CD4-positive, alpha-beta T cell treated with Interferon alpha-2 for 1 hour (primary cell): Measurements from ENCODE around the gene ITIH1.

Source experiments
- DNase-seq, 2 donors: peaks; one replicate each; pipeline ENCODE4 v3.0.0-alpha.2; 2020 to 2022

The ITIH1 gene

DNA sequence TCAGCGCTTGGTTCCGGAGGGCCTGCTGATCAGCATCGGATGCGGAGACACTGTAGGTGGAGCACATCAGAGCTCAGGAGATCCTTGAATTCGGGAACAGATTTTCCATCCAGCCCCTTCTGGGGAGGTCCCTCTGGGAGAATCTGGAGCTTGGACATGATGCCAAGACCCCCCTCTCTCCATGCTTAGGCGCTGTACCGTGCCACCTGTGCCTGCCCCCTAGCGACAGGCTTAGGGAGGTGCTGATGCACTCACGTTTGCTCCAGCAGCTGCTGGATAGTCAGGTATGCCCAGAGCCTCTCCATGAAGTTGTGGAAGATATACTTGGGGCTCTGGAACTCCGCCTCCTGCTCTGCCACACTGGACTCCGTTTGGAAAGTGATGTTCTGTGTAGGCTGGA is 43.3 kb downstream of the ITIH1 start:
- DNase-seq: peak in 1 of 2 donors; percentile 7

GRCh38 chr3:52822363-52822762 is 45.0 kb downstream of the ITIH1 start:
- no peak for DNase-seq

GRCh38 chr3:52824037-52824436 is 46.6 kb downstream of the ITIH1 start:
- no peak for DNase-seq

GRCh38 chr3:52827441-52827840 is 50.0 kb downstream of the ITIH1 start:
- no peak for DNase-seq

DNA sequence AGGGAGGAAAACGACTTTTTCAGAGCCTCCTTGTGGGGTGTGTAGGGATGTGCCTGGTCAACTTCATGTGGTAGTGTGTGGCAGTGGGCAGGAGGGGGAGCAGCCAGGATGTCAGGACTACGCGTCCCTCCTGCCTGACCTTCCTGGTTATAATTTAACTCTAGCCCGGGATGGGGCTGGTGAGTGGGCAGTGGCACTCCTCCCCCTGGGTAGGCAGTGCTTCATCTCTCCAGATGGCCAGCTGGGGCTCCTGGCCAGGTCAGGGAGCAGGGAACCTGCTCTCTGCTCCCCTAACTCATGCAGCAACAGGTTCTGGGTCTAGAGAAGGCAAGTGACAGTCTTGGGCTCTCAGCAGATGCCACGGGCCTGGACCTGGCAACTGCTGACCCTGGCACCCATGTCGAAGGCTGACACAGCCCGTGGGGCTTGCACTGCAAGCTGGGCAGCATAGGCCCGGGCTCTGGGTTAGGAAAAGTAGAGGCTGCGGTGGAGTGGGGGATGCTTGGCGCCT is 50.5 kb downstream of the ITIH1 start:
- no peak for DNase-seq

DNA sequence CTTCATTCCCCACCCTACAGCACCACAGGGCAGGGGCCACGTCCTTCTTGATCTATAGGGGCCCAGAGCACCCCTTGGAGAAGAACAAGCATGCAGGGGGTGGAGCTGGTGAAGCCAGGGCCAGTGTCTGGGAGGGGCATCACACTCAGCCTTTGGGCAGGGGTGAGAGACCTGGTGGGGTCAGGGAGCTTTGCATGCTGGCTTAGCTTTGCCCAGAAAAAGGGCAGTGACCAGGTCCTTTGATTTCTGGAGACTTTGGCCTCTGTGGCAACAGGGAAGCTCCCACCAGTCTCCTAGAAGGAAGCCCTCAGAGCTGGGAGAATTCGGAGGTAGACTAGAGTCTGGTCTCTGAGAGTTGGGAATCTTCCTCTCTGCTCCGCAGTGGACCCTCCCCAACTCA is 52.1 kb downstream of the ITIH1 start:
- no peak for DNase-seq

DNA sequence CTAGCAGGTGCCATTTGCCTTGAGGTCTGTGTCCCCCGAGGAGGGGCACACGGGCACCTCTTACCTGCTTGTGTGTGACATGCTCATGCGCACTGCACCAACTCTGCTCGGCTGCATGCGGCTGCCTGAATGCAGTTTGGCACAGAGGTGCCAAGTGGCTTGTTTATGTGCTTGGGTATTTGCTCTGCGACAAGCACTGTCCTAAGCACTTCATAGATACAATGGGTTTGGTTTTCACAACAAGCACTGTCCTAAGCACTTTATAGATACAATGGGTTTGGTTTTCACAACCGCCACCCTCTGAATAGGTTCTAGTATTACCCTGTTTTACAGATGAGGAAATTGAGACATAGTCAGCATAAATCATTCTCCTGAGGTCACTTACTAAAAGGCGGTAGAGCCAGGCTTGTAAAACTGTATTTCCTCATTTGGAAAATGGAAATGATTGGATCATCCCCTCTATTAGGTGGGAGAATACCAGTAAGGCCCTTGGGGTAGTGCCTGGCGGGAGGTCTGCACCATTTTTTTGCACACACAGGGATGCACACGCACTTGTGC is 52.6 kb downstream of the ITIH1 start:
- DNase-seq: no peak

- no peak for DNase-seq
Measured at GRCh38 chr3:52830535-52831258, 53.3 kb downstream of the ITIH1 start, which contains the start of gene ITIH4. Gene ITIH4, minus strand, starts transcription at chr3:52830672. Its CDS starts 30 bp downstream, at chr3:52830642.

- no peak for DNase-seq
Measured at GRCh38 chr3:52831500-52832301, 54.3 kb downstream of the ITIH1 start.

DNA sequence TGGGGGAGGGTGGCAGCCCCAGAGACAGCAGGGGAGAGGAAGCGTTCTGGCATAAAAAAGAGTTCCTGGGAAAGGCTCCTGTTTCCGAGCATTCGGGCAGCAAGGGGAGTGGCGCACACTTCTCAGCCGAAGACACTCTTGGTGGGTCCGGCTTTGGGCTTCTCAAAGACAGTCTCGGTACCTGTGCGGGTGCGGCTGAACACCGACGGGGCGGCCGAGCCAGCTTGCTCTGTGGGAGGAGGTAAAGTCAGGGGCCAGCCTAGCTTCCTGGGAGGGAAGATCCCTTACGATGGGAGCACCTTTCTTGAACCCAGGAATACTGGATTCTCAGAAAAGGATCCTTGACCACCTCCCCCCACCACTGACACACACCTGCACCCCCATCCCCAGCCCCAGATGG is 55.8 kb downstream of the ITIH1 start:
- no peak for DNase-seq

DNA sequence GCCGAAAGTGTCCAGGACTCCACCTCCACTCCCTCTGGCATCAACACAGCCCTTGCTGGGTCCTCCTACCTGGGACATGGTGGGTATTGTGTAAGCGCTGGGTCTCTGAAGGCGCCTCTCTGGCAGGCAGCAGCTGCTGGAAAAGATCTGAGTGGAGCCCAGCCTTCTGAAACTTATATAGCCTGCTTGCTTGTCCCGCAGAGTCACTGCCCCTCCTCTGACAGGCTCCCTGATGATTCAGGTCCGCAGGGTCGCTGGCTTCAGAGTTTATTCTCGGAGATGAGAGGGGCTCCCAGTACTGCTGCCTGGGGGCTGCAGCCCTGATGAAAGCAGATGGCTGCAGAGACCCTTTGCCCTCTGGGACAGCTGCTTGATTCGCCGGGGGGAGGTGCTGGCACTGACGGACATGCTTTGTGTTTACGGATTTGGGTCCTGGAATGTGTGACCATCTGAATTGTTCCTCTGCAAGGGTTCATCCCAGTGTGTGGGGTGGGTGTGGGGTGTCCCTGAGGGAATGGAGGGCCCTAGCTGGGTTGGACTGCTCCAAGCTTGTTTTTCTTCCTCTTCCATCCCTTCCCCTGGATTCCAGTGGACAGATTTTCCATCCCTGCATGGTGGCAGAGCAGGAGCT is 57.6 kb downstream of the ITIH1 start, which contains the start of gene MUSTN1:
Gene MUSTN1, minus strand, starts transcription at position 149 of the 631 bp plus-strand sequence. Its CDS starts 71 bp downstream, at position 78.
- no peak for DNase-seq

GRCh38 chr3:52835766-52836470 is 58.5 kb downstream of the ITIH1 start:
- DNase-seq: no peak

GRCh38 chr3:52836471-52836845 is 59.1 kb downstream of the ITIH1 start:
- DNase-seq: no peak

DNA sequence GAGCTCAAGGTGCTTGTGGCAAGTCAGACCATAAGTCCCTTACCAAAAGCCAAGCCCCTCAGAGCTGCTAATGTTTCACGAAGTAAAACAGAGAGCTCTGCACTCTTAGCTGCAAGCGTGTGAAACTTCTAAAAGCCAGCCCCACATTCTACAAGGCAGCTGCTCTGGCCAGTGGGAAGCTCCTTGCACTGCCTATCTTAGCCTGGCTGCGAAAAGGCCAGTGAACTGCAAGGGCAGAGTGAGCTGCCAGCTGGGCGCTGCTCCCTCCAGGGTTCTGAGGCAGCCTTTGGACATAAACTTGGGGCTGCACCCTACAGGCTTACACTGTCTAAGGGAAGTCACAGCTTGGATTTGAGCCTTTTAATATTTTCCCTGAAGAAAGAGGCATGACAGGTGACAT is 59.6 kb downstream of the ITIH1 start:
- no peak for DNase-seq

- DNase-seq: peak in 1 of 2 donors; percentile 24
Measured at GRCh38 chr3:52838561-52839267, 61.3 kb downstream of the ITIH1 start.

DNA sequence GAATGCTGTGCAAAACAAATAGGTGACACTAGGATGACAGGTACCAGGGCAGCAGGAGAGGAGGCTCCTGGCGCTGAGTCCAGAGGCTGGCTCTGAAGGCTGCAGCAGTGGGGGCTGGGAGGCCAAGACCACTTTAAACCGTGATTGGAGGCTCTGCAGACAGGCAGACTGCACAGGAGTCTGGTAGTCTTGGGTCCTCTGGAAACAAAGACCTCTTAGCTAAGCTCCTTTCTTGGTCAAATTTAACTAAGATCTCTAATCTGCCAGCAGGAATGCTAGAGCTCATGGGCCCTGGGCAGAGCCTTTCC is 61.8 kb downstream of the ITIH1 start:
- no peak for DNase-seq

GRCh38 chr3:52839892-52840545 is 62.6 kb downstream of the ITIH1 start:
- DNase-seq: no peak

DNA sequence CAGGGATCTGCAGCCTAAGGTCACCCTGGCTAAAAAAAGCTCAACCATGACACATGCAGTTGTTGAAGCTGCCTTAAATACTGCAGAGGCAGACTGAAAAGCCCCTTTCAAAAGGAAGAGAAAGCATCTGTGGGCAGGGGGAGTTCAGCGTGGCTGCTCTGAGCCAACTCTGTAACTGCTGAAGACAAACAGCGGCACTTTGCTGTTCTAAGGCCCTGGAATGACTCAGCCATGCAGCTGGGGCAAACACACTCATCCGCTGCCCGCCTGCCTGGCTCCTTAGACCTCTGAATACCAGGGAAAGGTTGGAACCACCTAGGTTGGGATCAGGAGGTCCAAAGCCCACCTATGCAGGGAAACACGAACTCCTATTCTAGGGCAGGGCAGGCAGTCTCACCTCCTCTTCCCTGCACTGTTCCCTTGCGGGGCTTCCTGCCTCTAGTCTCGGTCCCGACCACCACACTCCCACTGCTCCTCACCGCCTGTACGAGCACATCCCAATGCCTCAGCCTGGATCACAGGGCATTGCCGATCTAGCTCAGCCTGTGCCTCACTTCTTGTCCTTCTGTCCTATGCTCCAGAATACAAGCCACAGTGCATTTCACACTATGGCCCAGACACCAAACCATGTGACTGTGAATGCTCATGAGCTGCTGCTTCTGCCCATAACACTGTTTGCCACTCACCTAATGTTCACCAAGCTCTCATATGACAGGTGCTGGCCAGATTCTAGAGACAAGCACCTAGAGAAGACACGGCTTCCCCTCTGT is 64.0 kb downstream of the ITIH1 start:
- no peak for DNase-seq
